Measurements from ENCODE around the gene ABHD13. TPM values are rescaled to one million over a fixed set of nuclear protein-coding genes. Genes with fewer than 3 reads are reported as not detected.

The ABHD13 gene
- polyA plus RNA-seq, 3 donors = 6.8 to 20.7 (median 18.6) TPM

DNA sequence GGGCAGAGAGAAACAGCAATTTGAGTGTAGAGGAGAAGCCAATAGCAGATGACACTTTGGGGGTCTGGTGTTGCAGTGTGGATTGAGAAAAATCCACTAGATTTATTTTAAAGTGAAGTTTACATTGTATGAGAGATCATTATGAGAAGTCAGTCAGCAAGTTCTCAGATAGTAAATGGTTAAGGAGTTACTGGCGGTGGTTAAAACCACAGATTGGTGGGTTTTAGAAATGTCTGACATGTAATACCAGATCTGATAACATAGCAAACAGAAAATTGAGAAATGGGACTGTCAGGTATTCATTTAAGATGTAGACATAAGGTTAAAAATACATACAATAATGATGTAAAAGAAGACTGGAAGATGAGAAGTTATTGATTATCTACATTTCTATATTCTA lies 7.2 kb downstream of the ABHD13 start:
- H3K4me1 Mint-ChIP-seq = peaks cover 18% of the 10 kb centered on the region
- peaks cover 95% of the 10 kb centered on the region for H3K79me2 ChIP-seq (ENCODE audit: insufficient read depth, low read length)
- H3K36me3 ChIP-seq (replicated peaks in 1 of 2; ENCODE audit: control insufficient read depth in 1 of 2, insufficient read depth in 2 of 2, low read length in 2 of 2) = peaks cover 10 to 22% of the 10 kb centered on the region in 2 donors
- peak overlapping the region in 1 of 7 donors; percentile 7 for H3K27ac Mint-ChIP-seq
- H2AFZ ChIP-seq (ENCODE audit: insufficient read depth, low read depth, low read length, poor library complexity, severe bottlenecking) = no peak overlapping the region
- no CpG with 5 or more reads among the region's 1 CpG for WGBS (ENCODE audit: insufficient coverage)
- no peaks in the 10 kb centered on the region for H3K9me3 ChIP-seq (replicated peaks in 1 of 2; ENCODE audit: control insufficient read depth in 1 of 2, insufficient read depth in 1 of 2, low read length in 2 of 2)
- H3K9me3 Mint-ChIP-seq = no peaks in the 10 kb centered on the region
- peaks cover 13 to 16% of the 10 kb centered on the region in 2 donors for H3K36me3 Mint-ChIP-seq
- H3K9ac ChIP-seq (ENCODE audit: insufficient read depth, low read length, poor library complexity, severe bottlenecking) = no peak overlapping the region
- intact Hi-C loops (cut with micrococcal nuclease) = loop anchor here in 1 of 2 donors (10.0 kb wide), 2 partner anchors 99 to 279 kb away; no protein-coding TSS in a partner anchor
- TF ChIP-seq, protein P1, sequence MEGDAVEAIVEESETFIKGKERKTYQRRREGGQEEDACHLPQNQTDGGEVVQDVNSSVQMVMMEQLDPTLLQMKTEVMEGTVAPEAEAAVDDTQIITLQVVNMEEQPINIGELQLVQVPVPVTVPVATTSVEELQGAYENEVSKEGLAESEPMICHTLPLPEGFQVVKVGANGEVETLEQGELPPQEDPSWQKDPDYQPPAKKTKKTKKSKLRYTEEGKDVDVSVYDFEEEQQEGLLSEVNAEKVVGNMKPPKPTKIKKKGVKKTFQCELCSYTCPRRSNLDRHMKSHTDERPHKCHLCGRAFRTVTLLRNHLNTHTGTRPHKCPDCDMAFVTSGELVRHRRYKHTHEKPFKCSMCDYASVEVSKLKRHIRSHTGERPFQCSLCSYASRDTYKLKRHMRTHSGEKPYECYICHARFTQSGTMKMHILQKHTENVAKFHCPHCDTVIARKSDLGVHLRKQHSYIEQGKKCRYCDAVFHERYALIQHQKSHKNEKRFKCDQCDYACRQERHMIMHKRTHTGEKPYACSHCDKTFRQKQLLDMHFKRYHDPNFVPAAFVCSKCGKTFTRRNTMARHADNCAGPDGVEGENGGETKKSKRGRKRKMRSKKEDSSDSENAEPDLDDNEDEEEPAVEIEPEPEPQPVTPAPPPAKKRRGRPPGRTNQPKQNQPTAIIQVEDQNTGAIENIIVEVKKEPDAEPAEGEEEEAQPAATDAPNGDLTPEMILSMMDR (IDR thresholded peaks at IDR 0.05) = no peak
- no peak for DNase-seq
- H3K27me3 ChIP-seq (ENCODE audit: control insufficient read depth in 2 of 2, insufficient read depth in 2 of 2, low read length in 2 of 2) = no peaks in the 10 kb centered on the region
- H3K27me3 Mint-ChIP-seq (ENCODE audit: low read depth in 3 of 3) = no peaks in the 10 kb centered on the region
- no peak overlapping the region for H3K4me3 ChIP-seq (replicated peaks in 1 of 3; ENCODE audit: low read depth in 2 of 3, low read length in 3 of 3)
- H4K20me1 ChIP-seq (ENCODE audit: insufficient read depth, low read length) = peaks cover 39% of the 10 kb centered on the region
- no peak overlapping the region for H3K4me2 ChIP-seq (replicated peaks; ENCODE audit: extremely low read depth, low read length, poor library complexity, severe bottlenecking)
- H3K4me3 Mint-ChIP-seq = no peak overlapping the region
- no peak overlapping the region for H3K27ac ChIP-seq (ENCODE audit: low read depth in 1 of 2, low read length in 2 of 2)
- no peaks in the 10 kb centered on the region for H3K4me1 ChIP-seq (ENCODE audit: control insufficient read depth in 1 of 2, insufficient read depth in 2 of 2, low read length in 2 of 2)

DNA sequence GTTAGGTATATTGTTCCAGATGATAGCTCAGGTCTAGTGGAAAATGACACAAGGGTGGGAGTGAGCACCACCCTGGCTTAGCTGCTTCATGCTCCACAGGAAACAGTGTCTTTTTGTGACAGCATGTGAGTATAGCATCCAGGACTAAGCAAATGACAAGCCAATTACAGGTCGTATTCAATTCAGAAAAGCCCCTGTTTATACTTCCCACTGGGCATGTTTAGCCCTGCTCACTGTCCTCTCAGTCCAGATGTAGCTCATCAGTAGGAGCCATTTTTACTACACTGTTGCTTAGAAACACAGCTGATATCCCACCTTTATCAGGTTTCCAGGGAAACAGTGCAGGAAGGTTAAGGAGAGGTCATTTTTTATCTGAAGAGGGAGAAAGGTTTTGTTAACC lies 8.0 kb downstream of the ABHD13 start:
- no peaks in the 10 kb centered on the region for H3K27me3 ChIP-seq (ENCODE audit: control insufficient read depth in 2 of 2, insufficient read depth in 2 of 2, low read length in 2 of 2)
- no peak overlapping the region for H3K27ac ChIP-seq (ENCODE audit: low read depth in 1 of 2, low read length in 2 of 2)
- TF ChIP-seq, protein P1 (IDR thresholded peaks at IDR 0.05) = no peak
- Mint-ChIP-seq H3K9me3 (no peaks in the 10 kb centered on the region), H3K27me3 (ENCODE audit: low read depth in 3 of 3) (no peaks in the 10 kb centered on the region), H3K36me3 (peaks cover 16 to 17% of the 10 kb centered on the region in 2 donors), H3K27ac (peak overlapping the region in 2 of 7 donors; percentile 21 to 29), H3K4me3 (no peak overlapping the region), H3K4me1 (peaks cover 12% of the 10 kb centered on the region)
- 50% methylated on average over 1 of the region's 1 CpG for WGBS (ENCODE audit: insufficient coverage)
- intact Hi-C loops (cut with micrococcal nuclease) = loop anchor here in 1 of 2 donors (10.0 kb wide), 2 partner anchors 99 to 279 kb away; no protein-coding TSS in a partner anchor
- H3K9ac ChIP-seq (ENCODE audit: insufficient read depth, low read length, poor library complexity, severe bottlenecking) = no peak overlapping the region
- H3K4me2 ChIP-seq (replicated peaks; ENCODE audit: extremely low read depth, low read length, poor library complexity, severe bottlenecking) = no peak overlapping the region
- DNase-seq = no peak
- no peak overlapping the region for H2AFZ ChIP-seq (ENCODE audit: insufficient read depth, low read depth, low read length, poor library complexity, severe bottlenecking)
- H3K4me3 ChIP-seq (replicated peaks in 1 of 3; ENCODE audit: low read depth in 2 of 3, low read length in 3 of 3) = no peak overlapping the region
- H3K36me3 ChIP-seq (replicated peaks in 1 of 2; ENCODE audit: control insufficient read depth in 1 of 2, insufficient read depth in 2 of 2, low read length in 2 of 2) = peaks cover 10 to 23% of the 10 kb centered on the region in 2 donors
- H3K9me3 ChIP-seq (replicated peaks in 1 of 2; ENCODE audit: control insufficient read depth in 1 of 2, insufficient read depth in 1 of 2, low read length in 2 of 2) = no peaks in the 10 kb centered on the region
- no peaks in the 10 kb centered on the region for H3K4me1 ChIP-seq (ENCODE audit: control insufficient read depth in 1 of 2, insufficient read depth in 2 of 2, low read length in 2 of 2)
- peaks cover 89% of the 10 kb centered on the region for H3K79me2 ChIP-seq (ENCODE audit: insufficient read depth, low read length)
- H4K20me1 ChIP-seq (ENCODE audit: insufficient read depth, low read length) = peaks cover 38% of the 10 kb centered on the region

Measured in CD14-positive monocyte (primary cell).